Middle frontal gyrus (tissue), 1 donor: ENCODE data around the gene LMO7.

Experiments used
- DNase-seq: peaks from one replicate; pipeline ENCODE4 v3.0.0-alpha.2; 2015; ENCODE audit warnings: low spot score; ENCODE audit errors: extremely low spot score

The LMO7 gene

GRCh38 chr13:75879656-75880055 lies 243.5 kb downstream of the LMO7 start:
- no peak for DNase-seq

DNA sequence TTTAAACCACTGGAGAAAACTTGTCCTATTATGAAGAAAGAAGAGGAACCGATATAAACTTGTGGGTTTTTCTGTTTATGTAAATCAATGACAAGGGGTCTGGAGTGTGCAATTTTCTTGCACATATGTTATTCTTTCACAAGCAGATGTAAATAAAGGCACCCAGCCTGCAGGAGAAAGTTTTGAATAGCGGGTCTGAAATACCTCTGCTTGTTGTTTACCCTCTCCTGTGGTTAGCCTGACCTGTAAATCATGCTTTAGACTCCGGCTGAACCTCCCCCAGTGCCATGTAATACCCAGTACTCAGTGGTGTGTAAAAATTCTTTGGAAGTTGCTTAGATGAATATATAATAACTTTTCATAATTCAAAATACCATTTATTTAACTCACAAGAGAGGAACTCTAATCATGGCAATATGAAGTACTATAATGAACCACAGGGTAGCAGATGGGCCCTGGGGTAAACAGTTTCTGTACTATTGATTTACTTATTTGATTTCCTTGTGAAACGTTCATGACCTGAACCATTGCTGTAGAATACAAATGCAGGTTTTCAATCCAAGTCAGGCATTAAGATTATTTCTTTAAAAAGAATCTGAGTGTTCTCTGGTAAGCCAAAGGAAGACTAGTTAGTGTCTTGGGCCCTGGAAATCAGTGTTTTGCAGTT lies 245.1 kb downstream of the LMO7 start:
- DNase-seq = no peak

GRCh38 chr13:75882261-75882660 lies 246.1 kb downstream of the LMO7 start:
- no peak for DNase-seq

DNA sequence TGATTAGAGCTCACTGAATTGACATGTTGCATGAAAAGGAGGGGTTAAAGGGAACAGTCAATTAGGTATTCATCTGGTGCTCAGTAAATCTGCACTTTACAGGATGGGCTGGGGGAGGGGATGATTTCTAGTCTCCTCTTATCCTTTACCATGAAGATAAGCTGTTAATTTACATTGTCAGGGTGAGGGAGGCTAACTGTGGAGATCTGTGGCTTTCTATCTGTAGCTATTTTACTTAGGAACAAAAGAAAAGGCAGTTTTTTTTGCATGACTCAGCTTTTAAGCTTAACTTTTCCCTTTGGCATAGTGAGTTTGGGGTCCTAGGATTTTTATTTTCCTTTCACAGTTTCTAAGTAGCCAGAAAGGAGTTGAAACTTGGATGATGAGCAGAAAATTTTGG lies 253.3 kb downstream of the LMO7 start:
- no peak for DNase-seq

DNA sequence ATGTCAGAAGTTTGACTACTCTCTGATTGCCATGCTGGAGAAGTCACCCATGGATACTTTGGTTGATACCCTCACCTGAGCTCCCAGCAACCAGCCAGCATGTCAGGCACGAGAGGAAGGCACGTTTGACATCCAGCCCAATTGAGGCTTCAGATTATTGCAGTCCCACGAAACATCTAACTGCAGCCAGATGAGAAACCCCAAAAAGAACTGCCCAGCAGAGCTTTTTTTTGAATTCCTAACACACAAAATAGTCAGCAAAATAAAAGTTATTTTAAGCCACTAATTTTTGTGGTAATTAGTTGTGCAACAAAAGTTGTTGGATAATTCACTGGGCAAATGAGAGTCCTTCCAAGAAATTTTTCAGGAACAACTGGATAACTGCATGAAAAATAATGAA lies 259.0 kb downstream of the LMO7 start:
- no peak for DNase-seq

GRCh38 chr13:75896271-75896670 lies 260.1 kb downstream of the LMO7 start:
- DNase-seq = no peak

- DNase-seq = no peak
Observed at GRCh38 chr13:75897386-75897785, 261.3 kb downstream of the LMO7 start.

DNA sequence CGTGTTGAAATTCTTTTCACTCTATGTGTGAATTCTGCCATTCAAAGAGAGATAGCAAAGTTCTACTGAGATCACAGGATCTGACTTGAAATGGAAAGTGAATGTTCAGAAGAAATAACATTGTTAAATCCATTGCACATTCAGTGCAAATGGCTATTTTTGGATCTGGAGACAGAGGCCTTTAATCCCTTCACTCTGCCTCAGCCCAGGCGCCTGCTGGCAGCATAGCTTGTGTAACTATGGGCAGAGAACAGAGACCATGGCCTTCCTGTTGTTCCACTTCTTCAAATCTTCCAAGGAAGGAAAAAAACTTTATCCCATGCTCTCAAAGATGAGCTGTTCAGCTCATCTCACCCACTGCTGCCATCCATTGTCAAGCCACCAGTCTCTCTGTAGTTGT lies 265.4 kb downstream of the LMO7 start:
- DNase-seq = no peak

GRCh38 chr13:75902166-75903104 lies 266.3 kb downstream of the LMO7 start:
- DNase-seq = no peak

DNA sequence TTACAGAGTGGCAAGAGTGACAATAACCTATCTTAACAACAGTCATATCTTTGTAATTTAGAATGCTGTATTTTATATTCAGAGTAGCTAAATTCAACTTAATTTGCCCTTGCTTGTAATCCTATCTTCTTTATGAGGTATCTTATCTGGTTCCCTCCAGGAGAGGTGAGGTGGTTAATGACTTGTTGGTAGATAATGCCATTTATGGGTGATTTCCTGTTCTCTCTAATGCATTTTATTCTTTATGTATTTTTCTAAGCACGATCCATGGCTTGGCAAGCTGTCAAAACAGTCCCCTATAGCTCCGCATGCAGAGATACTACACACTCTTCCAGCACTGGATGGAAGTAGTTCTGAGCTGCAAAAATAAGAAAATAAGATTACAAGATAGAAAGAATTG lies 267.9 kb downstream of the LMO7 start:
- DNase-seq = no peak

- no peak for DNase-seq
Observed at GRCh38 chr13:75906315-75906714, 270.2 kb downstream of the LMO7 start.

GRCh38 chr13:75907044-75907443 lies 270.9 kb downstream of the LMO7 start:
- DNase-seq = no peak

DNA sequence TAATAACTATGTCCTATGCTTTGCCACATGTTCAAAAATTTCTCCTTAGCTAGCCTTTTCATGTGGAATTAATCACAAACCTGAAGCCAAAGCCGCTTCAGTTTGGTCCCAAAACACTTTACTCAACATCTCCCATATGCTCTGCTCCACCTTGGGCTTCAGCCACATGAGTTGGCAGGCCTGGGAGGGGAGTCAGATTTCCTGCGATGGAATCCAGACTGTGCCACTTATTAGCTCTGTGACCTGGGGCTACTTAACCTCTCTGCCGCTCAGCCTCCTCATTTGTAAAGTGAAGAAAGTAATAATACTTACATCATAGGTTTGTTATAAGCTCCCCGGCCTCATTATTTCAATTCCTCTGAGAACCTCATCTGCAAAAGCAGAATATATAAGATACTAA lies 272.0 kb downstream of the LMO7 start:
- DNase-seq = no peak
